HG02763 (cell line): Measurements from ENCODE around the gene CLDN10.
"Not testable (repeated sequence)": the region's sequence is repeated elsewhere in the genome, so short reads cannot be mapped to it uniquely, and the experiment has no call there.

Experiments used
- ATAC-seq: cut with Tn5 transposase; IDR thresholded peaks from one replicate; pipeline ENCODE4 v1.9.1; 2021; ENCODE audit warnings: mild to moderate bottlenecking, moderate library complexity; ENCODE audit not compliant: unreplicated experiment

CLDN10 gene, protein sequence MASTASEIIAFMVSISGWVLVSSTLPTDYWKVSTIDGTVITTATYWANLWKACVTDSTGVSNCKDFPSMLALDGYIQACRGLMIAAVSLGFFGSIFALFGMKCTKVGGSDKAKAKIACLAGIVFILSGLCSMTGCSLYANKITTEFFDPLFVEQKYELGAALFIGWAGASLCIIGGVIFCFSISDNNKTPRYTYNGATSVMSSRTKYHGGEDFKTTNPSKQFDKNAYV

GRCh38 chr13:95552539-95553441, at the start of gene CLDN10:
Gene CLDN10 (plus strand): TSS chr13:95552720. CDS start chr13:95552754, 34 bp downstream.
- ATAC-seq: no peak

- ATAC-seq: no peak
Measured at GRCh38 chr13:95503662-95504061, 48.9 kb upstream of the CLDN10 start.

DNA sequence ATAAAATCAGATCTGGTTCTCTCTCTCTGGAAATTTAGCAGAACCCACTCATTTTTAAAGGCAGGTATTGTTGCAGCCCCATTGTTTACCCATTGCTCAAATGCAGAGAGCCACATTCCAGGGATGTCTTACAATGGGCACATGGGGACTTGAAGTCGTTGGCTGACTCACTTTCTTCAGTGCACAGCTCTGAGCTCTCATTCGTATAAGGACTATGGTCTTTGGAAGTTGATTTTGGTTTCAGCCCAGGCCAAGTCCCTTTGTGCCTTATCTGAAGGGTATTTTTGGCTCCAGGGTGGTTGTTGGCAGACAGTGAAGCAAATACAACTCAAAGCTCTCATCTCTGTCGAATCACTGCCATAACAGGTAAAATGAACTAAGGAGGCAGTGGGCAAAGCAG, 47.3 kb upstream of the CLDN10 start:
- ATAC-seq: no peak

- no peak for ATAC-seq
Measured at GRCh38 chr13:95505986-95506385, 46.5 kb upstream of the CLDN10 start.

GRCh38 chr13:95507991-95508390, 44.5 kb upstream of the CLDN10 start:
- ATAC-seq: no peak

DNA sequence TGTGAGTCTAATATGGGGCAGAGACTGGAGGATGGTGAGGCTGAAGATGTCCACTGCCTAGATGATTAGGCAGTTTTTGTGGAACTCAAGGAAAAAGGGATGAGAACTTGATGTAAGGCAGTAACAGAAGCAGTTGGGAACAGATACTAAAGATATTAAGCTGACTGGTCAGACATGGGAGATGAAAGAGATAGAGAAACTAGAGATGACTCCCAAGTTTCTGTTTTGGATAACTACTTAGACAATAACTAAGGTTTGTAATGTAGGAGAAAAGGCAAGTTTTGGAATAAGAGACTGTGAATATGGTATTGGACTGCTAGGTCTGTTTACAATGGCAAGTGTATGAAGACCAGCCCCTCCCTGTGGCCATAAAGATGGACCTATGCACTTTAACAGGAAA, 43.5 kb upstream of the CLDN10 start:
- ATAC-seq: no peak

GRCh38 chr13:95509521-95510310, 42.8 kb upstream of the CLDN10 start:
- no peak for ATAC-seq

- ATAC-seq: no peak
Measured at GRCh38 chr13:95510950-95511349, 41.6 kb upstream of the CLDN10 start.

DNA sequence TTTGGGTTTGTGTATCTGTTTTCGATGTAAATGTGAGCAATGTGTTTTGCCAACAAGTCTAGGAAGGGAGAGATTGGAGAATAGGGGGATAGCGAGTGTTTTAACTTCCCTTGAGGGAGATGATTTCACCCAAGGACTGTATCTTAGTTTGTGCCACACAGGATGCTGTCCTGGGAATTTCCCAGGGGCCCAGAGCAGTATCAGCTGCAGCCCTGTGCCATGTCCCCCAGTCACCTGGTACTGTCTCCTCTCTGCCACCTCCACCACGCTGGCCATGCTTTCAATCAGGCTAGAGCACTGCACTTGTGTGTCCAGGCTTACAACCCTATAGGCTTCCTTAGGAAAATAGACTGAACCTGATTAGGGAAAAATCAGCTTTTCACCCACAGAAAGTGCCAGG, 40.1 kb upstream of the CLDN10 start:
- ATAC-seq: no peak

DNA sequence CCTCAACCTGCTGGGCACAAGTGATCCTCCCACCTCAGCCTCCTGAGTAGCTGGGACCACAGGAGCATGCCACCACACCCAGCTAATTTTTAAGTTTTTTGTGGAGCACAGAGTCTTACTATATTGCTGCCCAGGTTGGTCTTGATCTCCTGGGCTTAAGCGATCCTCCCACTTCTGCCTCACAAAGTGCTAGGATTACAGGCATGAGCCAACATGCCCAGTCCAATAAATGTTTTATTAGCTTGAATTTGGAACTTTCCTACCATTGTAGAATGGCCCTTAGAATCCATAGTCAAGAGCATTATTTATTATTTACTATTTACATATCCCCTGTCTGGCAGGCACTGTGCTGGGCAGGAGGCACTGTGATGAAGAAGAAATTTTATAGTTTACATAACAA, 39.6 kb upstream of the CLDN10 start:
- no peak for ATAC-seq

DNA sequence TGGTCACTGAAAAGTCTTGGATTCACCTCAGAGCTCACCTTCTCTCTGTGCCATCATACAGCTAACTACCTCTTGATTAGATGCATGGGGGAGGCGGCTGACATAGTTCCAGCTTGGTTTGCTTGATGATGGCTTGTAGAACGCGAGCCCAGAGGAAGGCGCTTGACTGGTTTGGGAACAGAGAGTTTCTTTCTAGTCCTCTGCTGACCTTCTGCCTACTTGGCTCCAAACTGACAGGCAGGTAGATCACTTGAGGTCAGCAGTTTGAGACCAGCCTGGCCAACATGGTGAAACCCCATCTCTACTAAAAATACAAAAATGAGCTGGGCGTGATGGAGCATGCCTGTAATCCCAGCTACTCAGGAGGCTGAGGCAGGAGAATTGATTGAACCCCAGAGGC, 36.9 kb upstream of the CLDN10 start:
- ATAC-seq: not testable (repeated sequence)

GRCh38 chr13:95516021-95516420, 36.5 kb upstream of the CLDN10 start:
- no peak for ATAC-seq

- no peak for ATAC-seq
Measured at GRCh38 chr13:95516492-95516891, 36.0 kb upstream of the CLDN10 start.

DNA sequence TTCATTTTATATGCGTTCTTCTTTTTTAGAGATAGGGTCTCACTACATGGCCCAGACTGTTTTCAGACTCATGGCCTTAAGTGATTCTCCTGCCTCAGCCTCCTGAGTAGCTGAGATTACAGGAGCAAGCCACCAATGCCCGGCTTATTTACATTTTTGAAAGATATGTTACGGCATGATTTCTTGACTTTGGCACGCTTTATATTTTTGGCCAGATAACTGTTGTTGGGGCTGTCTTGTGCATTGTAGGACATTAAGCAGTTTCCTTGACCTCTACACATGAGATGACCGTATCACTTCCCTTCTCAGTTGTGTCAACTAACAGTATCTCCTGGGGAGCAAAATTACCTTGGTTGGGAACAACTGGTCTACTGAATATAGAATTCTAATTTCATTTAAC, 28.9 kb upstream of the CLDN10 start:
- no peak for ATAC-seq

DNA sequence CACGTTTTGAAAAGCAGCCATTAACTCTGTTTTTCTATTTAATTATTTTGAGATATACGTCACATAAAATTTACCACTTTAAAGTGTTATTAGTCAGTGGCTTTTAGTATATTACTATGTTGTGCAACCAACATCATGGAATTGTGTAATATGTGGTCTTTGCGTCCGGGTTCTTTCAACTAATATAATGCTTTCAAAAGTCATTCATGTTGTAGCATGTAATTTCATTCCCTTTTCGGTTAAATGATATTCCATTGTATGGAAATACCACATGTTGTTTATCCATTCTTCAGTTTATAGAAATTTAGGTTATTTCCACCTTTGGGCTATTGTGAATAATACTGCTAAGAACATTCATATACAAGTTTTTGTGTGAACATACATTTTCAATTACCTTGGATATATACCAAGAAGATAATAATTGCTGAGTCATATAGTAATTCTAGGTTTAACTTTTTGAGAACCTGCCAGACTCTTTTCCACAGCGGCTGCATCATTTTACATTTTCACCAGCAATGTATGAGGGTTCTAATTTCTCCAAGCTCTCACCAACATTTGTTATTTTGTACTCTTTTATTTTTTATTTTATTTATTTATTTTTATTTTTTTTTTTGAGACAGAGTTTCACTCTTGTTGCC, 28.1 kb upstream of the CLDN10 start:
- no peak for ATAC-seq

DNA sequence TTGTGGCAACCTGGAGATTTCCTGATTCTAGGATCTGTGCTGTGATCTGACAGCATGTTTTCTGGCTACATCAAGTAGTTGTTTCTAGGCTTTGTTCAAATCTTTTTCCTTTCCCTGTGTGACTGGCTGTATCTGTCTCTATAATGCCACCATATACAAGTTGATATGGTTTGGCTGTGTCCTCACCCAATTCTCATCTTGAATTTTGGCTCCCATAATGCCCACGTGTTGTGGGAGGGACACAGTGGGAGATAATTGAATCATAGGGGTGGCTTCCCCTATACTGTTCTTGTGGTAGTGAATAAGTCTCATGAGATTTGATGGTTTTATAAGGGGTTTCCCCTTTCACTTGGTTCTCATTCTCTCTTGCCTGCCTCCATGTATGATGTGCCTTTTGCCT, 24.6 kb upstream of the CLDN10 start:
- ATAC-seq: no peak

DNA sequence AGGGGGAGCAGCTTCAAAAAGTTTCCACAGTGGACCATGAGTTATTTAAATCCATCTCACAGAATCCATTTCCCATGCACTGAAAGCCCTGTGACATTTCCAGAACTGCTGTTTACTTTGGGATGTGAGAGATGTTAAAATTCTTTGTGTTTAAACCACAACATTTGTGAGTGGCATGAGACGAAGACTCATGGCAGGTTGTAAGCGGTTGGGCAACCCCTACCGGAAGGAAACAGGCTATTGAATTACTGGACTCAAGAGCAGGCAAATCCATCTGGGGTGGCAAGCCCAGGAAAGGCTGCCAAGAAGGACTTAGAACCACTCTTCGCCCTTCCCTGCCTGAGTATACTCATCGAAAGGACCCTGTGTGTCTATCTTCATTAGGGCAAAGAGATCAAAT, 22.3 kb upstream of the CLDN10 start:
- no peak for ATAC-seq

DNA sequence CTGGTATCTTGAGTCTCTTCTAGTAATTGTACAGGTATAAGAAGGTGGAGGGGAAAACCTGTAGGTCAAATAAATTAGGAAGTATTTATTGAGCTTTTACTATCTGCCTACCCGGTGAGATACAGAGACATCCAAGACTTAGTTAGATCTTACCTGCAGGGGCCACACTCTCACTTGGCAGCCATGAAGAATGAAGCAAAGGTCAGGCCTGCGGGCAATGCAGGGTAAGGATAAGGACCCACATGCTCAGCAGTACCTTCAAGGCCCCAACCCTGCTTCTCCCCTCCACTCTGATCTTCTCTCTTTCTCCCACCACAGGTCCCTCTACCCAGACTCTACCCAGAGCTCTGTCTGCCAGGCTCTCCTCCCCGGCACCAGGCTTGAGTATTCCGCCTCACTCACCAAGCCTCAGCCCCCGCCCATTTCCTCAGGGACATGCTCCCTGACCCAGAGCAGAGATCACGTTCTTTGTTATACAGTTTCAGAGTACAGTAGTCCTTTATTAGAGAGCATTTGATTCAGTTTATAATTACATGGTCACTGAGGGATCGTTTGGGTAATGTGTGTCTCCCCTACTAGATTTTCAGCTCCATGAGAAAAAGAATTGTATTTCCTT, 18.9 kb upstream of the CLDN10 start:
- no peak for ATAC-seq

DNA sequence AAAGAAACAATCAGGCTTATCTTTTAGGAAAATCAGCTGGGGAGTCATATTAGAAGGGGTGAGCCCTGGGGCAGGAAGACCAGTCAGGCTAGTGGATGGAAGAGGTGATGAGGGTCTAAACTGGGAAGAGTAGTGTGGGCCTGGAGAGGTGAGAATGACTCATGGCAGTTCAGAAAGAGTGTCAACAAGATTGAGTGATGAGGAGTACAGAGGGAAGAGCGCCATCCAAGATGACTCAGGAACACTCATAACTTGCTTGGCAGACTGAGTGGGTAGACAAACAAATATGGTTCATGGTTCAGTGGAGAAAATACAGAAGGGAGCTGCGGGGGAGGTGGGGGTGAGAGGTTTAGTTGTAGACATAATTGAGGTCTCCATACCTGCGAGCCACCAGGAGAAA, 17.3 kb upstream of the CLDN10 start:
- no peak for ATAC-seq

GRCh38 chr13:95536632-95537241, 15.8 kb upstream of the CLDN10 start:
- no peak for ATAC-seq
